Gastrocnemius medialis (tissue), 4 donors: ENCODE measurements around the gene DUSP12. TPM values are rescaled to one million over a fixed set of nuclear protein-coding genes. Genes with fewer than 3 reads are reported as not detected.

ENCODE experiments used
- ATAC-seq, 2 donors: fragments of 150-250 bp; one replicate each; pipeline ENCODE4 v1.9.1; 2016
- DNase-seq, 2 donors: peaks; one replicate each; pipeline ENCODE4 v3.0.0-alpha.2; 2019
- H3K27ac ChIP-seq, 4 donors: fragments of 200-600 bp; sonication (generic); 1 replicate in 1 of 4; 2 replicates in 3 of 4; pipeline ENCODE4 v1.5.1; 2016 to 2018; ENCODE audit warnings: mild to moderate bottlenecking in 2 of 4, moderate library complexity in 1 of 4
- H3K27me3 ChIP-seq, 3 donors: fragments of 200-600 bp; sonication (generic) in 2 of 3; 1 replicate in 1 of 3; 2 replicates in 2 of 3; pipeline versions ENCODE4 v1.5.1 to v1.6.0; 2016 to 2019; ENCODE audit warnings: mild to moderate bottlenecking in 1 of 3, moderate library complexity in 1 of 3
- H3K36me3 ChIP-seq, 2 donors: fragments of 200-600 bp; sonication (generic) in 1 of 2; one replicate each; pipeline ENCODE4 v1.5.1; 2017 to 2018
- H3K4me1 ChIP-seq, 2 donors: fragments of 200-600 bp; sonication (generic) in 1 of 2; one replicate each; pipeline ENCODE4 v1.5.1; 2016 to 2017; ENCODE audit warnings: mild to moderate bottlenecking in 2 of 2
- H3K4me3 ChIP-seq, 4 donors: fragments of 200-600 bp; sonication (generic) in 3 of 4; 1 replicate in 1 of 4; 2 replicates in 3 of 4; pipeline ENCODE4 v1.5.1; 2016 to 2019; ENCODE audit warnings: mild to moderate bottlenecking in 2 of 4
- H3K9me3 ChIP-seq, 3 donors: fragments of 200-600 bp; sonication (generic) in 2 of 3; 1 replicate in 1 of 3; 2 replicates in 2 of 3; pipeline ENCODE4 v1.5.1; 2016 to 2019
- POLR2A ChIP-seq, 2 donors: fragments of 450-650 bp; IDR thresholded peaks; one replicate each; pipeline ENCODE4 v1.6.1; 2017; ENCODE audit warnings: antibody characterized with exemption in 2 of 2, mild to moderate bottlenecking in 2 of 2, moderate library complexity in 2 of 2
- in situ Hi-C, 4 donors: fragments of 200-750 bp; cut with MboI; loops; one replicate each; pipeline versions ENCODE4 v1.15.0 to v1.8.0; 2017; ENCODE audit warnings: low sequenced_read_pairs in 4 of 4
- intact Hi-C: fragments of 100-400 bp; cut with DNase I; formaldehyde crosslinking; loops from one replicate; pipeline ENCODE4 v1.15.1; 2023; ENCODE audit warnings: low total_unique reads
- total RNA-seq, 4 donors: library from RNA; depleted of rRNA; stranded (reverse); fragments of >200 nt; gene quantifications; one replicate each; pipeline versions ENCODE4 v1.1.0 to v1.2.3, GENCODE V29; 2016
- TF ChIP-seq, protein P1 (sequence below), 5 experiments: fragments of 450-650 bp in 3 of 5; fragments of 200-600 bp in 2 of 5; sonication (generic) in 2 of 5; IDR thresholded peaks in 4 of 5; conservative IDR thresholded peaks in 1 of 5; 1 replicate in 4 of 5; 2 replicates in 1 of 5; pipeline ENCODE4 v1.5.1; 2016 to 2019; ENCODE audit warnings: antibody characterized with exemption in 5 of 5, mild to moderate bottlenecking in 3 of 5, moderate library complexity in 3 of 5

DUSP12 gene
- total RNA-seq, 4 donors from 2014 or later, result 5.0 to 15.0 (median 10.0) TPM

DNA sequence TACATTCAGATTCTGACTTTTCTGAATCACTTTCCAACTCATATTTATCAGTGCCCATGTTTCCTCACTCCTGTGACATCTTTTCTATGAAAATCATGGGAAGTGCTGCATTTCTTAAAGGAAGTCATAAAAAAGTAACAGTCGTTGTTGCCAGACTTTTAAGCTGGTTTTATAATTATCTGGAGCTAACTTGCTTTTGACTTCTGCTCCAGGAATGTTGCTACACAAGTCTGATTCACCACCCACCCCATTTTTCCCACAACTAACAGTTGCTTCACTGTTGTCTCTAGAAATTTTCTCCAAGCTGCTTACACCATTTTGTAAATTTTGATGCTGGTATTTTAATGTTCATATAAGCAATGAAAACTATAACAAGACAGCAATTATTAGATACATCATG, 16.1 kb upstream of the DUSP12 start:
- in situ Hi-C loops, result loop anchor here in 3 of 4 donors (10.0 to 25.0 kb wide), 3 partner anchors 121 to 521 kb away; partner anchors contain the start of genes APOA2 (in 2 of the 3), FCER1G (in 2 of the 3) and NDUFS2 (in 2 of the 3)

GRCh38 chr1:161735837-161736236, 13.7 kb upstream of the DUSP12 start:
- H3K4me1 ChIP-seq, result peaks cover 0 to 3% of the 10 kb centered on the region in 2 donors

More for the DNA sequence above, 16.1 kb upstream of the DUSP12 start:
- no peak overlapping the region for H3K4me3 ChIP-seq
- ATAC-seq (no peak), DNase-seq (no peak)
- no peaks in the 10 kb centered on the region for H3K36me3 ChIP-seq
- intact Hi-C loops, result no loop called here
- H3K4me1 ChIP-seq, result peaks cover 0 to 3% of the 10 kb centered on the region in 2 donors
- H3K27ac ChIP-seq, result no peak overlapping the region
- H3K27me3 ChIP-seq, result peaks cover 0 to 3% (median 0%) of the 10 kb centered on the region in 3 donors
- TF ChIP-seq, protein P1, sequence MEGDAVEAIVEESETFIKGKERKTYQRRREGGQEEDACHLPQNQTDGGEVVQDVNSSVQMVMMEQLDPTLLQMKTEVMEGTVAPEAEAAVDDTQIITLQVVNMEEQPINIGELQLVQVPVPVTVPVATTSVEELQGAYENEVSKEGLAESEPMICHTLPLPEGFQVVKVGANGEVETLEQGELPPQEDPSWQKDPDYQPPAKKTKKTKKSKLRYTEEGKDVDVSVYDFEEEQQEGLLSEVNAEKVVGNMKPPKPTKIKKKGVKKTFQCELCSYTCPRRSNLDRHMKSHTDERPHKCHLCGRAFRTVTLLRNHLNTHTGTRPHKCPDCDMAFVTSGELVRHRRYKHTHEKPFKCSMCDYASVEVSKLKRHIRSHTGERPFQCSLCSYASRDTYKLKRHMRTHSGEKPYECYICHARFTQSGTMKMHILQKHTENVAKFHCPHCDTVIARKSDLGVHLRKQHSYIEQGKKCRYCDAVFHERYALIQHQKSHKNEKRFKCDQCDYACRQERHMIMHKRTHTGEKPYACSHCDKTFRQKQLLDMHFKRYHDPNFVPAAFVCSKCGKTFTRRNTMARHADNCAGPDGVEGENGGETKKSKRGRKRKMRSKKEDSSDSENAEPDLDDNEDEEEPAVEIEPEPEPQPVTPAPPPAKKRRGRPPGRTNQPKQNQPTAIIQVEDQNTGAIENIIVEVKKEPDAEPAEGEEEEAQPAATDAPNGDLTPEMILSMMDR (IDR thresholded peaks at IDR 0.05 in 4 of 5, conservative IDR thresholded peaks at IDR 0.05 in 1 of 5), result no peak
- TF ChIP-seq POLR2A (IDR thresholded peaks at IDR 0.05), result no peak
- H3K9me3 ChIP-seq, result no peaks in the 10 kb centered on the region

DNA sequence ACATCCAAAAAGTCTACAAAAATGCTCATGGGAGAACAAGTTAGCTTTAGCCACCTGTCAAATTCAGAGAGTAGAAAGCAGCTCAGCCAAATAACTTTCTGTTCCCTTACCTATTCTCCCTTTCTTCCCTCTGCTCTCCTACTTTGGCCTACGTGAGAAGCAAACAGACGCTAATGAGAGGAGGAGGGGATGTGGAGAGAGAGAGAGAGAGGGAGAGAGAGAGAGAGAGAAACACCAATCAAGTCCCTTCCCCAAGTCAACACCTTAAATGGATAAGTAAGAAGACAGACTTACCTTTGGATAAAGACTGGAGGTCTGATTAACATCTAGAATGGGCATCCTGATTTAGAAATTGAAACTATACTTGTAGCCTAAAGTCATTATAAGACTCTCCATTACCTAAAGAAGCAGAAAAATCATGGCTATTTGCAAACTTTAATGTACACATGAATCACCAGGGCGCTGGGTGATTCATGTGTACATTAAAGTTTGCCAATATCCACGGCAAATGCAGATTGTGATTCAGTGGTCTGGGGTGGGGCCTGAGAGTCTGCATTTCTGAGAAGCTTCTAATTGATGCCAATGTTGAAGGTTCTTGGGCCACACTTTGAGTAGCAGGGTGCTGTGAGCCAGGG, 13.1 kb upstream of the DUSP12 start:
- intact Hi-C loops, result no loop called here
- Histone ChIP-seq H3K9me3 (no peaks in the 10 kb centered on the region), H3K36me3 (no peaks in the 10 kb centered on the region), H3K4me3 (no peak overlapping the region), H3K27me3 (peaks cover 0 to 3% (median 0%) of the 10 kb centered on the region in 3 donors), H3K4me1 (peaks cover 0 to 3% of the 10 kb centered on the region in 2 donors), H3K27ac (no peak overlapping the region)
- DNase-seq (no peak), ATAC-seq (no peak)
- in situ Hi-C loops, result loop anchor here in 3 of 4 donors (10.0 to 25.0 kb wide), 3 partner anchors 124 to 524 kb away; partner anchors contain the start of genes APOA2 (in 2 of the 3), FCER1G (in 2 of the 3) and NDUFS2 (in 2 of the 3)
- TF ChIP-seq, protein P1 (IDR thresholded peaks at IDR 0.05 in 4 of 5, conservative IDR thresholded peaks at IDR 0.05 in 1 of 5), result no peak
- no peak for TF ChIP-seq POLR2A (IDR thresholded peaks at IDR 0.05)

More at GRCh38 chr1:161735837-161736236, 13.7 kb upstream of the DUSP12 start:
- Histone ChIP-seq H3K27ac (no peak overlapping the region), H3K9me3 (no peaks in the 10 kb centered on the region), H3K27me3 (peaks cover 0 to 3% (median 0%) of the 10 kb centered on the region in 3 donors), H3K4me3 (no peak overlapping the region), H3K36me3 (no peaks in the 10 kb centered on the region)
- in situ Hi-C loops (loop anchor here in 3 of 4 donors (10.0 to 25.0 kb wide), 3 partner anchors 124 to 524 kb away; partner anchors contain the start of genes APOA2 (in 2 of the 3), FCER1G (in 2 of the 3) and NDUFS2 (in 2 of the 3)), intact Hi-C loops (no loop called here)
- DNase-seq (no peak), ATAC-seq (no peak)
- no peak for TF ChIP-seq POLR2A (IDR thresholded peaks at IDR 0.05)
- TF ChIP-seq, protein P1 (IDR thresholded peaks at IDR 0.05 in 4 of 5, conservative IDR thresholded peaks at IDR 0.05 in 1 of 5), result no peak

- Histone ChIP-seq H3K4me3 (no peak overlapping the region), H3K4me1 (peaks cover 0 to 3% of the 10 kb centered on the region in 2 donors), H3K36me3 (no peaks in the 10 kb centered on the region), H3K27me3 (no peaks in the 10 kb centered on the region), H3K27ac (no peak overlapping the region), H3K9me3 (no peaks in the 10 kb centered on the region)
- DNase-seq (no peak), ATAC-seq (no peak)
- intact Hi-C loops, result no loop called here
- TF ChIP-seq POLR2A (IDR thresholded peaks at IDR 0.05), result no peak
- TF ChIP-seq, protein P1 (IDR thresholded peaks at IDR 0.05 in 4 of 5, conservative IDR thresholded peaks at IDR 0.05 in 1 of 5), result no peak
- in situ Hi-C loops, result loop anchor here in 3 of 4 donors (10.0 to 25.0 kb wide), 3 partner anchors 125 to 525 kb away; partner anchors contain the start of genes APOA2 (in 2 of the 3), FCER1G (in 2 of the 3) and NDUFS2 (in 2 of the 3)
Measured at GRCh38 chr1:161737625-161738024, 12.0 kb upstream of the DUSP12 start.
